Spleen (tissue), 7 donors: ENCODE results near the gene IL32.

Source experiments
- CTCF ChIP-seq, 11 experiments: fragments of 200-600 bp in 7 of 11; fragments of 450-650 bp in 4 of 11; sonication (generic) in 4 of 11; IDR thresholded peaks in 8 of 11; conservative IDR thresholded peaks in 3 of 11; 1 replicate in 7 of 11; 2 replicates in 4 of 11; pipeline versions ENCODE4 v1.4.0 to v1.8.0; 2016 to 2021; ENCODE audit warnings: antibody characterized with exemption in 11 of 11, inconsistent platforms in 4 of 11, mild to moderate bottlenecking in 1 of 11
- POLR2A ChIP-seq, 3 donors: fragments of 450-650 bp; IDR thresholded peaks; one replicate each; pipeline ENCODE4 v1.5.1; 2017; ENCODE audit warnings: antibody characterized with exemption in 3 of 3, mild to moderate bottlenecking in 1 of 3
- POLR2AphosphoS5 ChIP-seq, 3 donors: sonication (generic); formaldehyde crosslinking; IDR thresholded peaks; one replicate each; pipeline ENCODE4 v1.5.1; 2017; ENCODE audit warnings: antibody characterized with exemption in 3 of 3
- donor health status: DM: no; HTN: no; CAD: no; lungs with moderate emphysema.
- donor health status: DM: no; HTN: no; CAD: no.
- donor health status: DM: no; HTN: no; CAD: no.

- no peak for TF ChIP-seq CTCF (IDR thresholded peaks at IDR 0.05 in 8 of 11, conservative IDR thresholded peaks at IDR 0.05 in 3 of 11)
- TF ChIP-seq POLR2AphosphoS5 (IDR thresholded peaks at IDR 0.05), result no peak
- TF ChIP-seq POLR2A (IDR thresholded peaks at IDR 0.05), result no peak
Observed at GRCh38 chr16:3044708-3045107, 20.7 kb upstream of the IL32 start.
